Hepatic stellate cell (primary cell): Measurements from ENCODE around the gene UBE2V1.
A peak's percentile ranks its signal among the peaks of the same experiment; 100 is the strongest.
"Not testable (repeated sequence)": the region's sequence is repeated elsewhere in the genome, so short reads cannot be mapped to it uniquely, and the experiment has no call there.

Source experiments
- DNase-seq: peaks from one replicate; pipeline ENCODE4 v3.0.0; 2011; ENCODE audit warnings: low spot score

Gene UBE2V1

DNA sequence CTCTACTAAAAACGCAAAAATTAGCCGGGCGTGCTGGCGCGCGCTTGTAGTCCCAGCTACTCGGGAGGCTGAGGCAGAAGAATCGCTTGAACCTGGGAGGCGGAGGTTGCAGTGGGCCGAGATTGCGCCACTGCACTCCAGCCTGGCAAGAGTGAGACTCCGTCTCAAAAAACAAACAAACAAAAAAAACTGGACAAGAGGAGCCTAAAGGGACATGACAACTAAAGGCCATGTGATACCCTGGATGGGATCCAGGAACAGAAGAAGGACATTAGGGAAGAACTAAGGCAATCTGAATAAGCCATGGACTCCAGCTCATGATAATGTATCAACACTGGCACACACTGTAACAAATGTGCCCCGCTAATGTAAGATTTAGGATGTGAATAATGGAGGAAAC, 24.8 kb upstream of the UBE2V1 start:
- DNase-seq = not testable (repeated sequence)

DNA sequence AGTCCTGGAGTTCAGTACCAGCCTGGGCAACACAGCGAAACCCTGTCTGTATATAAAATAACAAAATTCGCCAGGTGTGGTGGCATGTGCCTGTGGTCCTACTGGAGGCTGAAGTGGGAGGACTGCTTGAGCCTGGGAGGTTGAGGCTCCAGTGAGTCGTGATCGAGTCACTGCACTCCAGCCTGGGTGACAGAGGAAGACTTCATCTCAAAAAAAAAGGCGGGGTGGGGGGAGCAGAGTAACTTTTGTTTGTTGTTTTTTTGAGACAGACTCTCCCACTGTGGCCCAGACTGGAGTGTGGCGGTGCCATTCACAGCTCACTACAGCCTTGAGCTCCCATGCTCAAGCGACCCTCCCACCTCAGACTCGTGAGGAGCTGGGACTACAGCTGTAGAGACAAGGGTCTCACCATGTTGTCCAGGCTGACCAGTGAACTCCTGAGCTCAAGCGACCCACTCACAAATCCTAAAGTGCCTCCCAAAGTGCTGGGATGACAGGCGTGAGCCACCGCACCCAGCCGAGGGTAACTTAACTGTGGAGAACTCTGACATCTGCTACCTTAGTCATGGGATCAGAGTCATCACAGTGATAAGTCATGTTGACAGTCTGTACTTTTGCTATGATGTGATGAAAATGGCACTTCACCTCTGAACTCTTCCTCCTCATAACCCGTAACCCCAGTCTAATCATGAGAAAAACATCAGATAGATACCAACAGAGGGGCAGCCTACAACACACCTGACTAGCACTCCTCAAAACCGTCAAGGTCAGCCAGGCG, 24.1 kb upstream of the UBE2V1 start:
- DNase-seq = peak; percentile 40

DNA sequence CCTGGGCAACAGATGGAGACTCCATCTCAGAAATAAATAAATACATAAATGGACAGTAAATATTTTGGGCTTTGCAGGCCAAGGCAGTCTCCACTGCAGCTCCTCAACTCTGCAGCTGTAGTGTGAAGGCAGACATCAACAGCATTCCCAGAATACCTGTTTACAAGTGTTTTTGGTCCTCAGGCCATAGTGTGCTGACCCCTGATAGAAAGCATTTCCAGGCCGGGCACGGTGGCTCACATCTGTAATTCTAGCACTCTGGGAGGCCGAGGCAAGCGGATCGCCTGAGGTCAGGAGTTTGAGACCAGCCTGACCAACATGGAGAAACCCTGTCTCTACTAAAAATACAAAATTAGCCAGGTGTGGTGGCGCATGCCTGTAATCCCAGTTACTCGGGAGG, 22.2 kb upstream of the UBE2V1 start:
- not testable (repeated sequence) for DNase-seq

DNA sequence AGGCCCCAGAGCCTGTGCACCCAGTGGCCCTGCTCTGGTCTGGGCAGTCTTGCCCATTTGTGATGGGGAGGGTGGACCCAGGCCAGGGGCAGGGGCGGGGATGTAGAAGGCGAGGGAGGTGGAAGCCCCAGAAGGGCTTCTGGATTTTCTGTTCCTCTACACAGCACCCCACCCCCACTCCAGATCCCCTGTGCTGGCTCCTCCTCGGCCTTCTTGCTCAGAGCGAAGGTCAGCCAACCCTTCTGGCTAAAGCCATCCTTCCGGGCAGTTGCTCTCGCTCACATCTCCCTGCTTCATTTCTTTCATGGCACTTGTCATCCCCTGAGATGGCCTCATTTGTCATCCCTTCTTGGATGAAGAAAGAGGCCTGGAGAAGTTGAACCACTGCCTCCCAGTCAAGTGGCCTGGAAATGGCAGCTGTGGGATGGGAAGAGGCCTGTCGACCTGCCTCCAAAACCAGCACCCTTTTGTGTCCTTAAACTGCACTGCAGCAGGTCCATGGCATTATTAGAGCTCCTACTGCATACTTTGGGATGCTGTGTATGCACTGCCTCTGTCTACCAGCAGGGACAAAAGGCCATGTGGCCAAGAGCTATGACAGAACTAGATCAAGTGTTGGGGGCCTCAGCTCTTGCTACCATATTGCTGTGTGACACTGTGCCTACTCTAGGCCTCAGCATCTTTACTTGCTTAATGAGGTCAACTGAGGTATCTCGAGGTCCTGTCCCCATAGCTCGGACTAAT, 20.7 kb upstream of the UBE2V1 start:
- no peak for DNase-seq

DNA sequence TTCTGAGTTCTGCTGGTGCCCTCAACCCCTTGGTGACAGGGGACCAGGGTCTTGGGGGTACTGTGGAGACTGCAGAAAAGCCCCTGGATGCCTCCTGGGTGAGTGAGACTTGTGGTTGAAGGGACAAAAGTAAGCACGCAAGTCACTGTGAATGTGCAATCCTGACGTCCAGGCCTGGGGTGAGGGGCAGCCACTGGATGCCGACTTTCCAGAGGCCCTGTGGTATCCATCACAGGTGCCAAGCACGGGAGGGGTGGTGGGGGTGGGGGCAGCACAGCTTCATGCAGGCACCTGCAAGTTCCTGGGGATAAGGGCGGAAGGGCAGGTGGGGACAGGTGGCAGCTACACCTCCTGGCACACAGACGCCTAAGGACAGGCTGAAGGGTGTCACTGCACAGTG, 20.1 kb upstream of the UBE2V1 start:
- DNase-seq = no peak

DNA sequence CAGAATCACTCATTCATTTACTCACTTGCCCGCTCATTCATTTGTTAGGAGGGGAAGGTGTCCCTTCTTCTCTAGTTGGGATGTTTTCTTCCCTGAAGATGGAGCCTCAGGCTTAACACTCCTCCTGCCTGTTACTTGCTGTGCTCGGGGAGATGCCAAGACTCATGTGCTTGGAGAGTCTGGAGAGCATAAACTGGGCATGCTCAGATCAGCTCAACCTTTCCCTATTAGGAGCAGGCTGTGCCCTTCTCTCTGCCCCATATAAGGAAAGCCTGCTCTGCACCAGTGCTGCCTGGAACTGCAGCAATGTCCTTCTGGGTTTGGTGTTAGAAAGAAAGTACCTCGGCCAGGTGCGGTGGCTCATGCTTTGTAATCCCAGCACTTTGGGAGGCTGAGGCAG, 18.0 kb upstream of the UBE2V1 start:
- peak; percentile 74 for DNase-seq

DNA sequence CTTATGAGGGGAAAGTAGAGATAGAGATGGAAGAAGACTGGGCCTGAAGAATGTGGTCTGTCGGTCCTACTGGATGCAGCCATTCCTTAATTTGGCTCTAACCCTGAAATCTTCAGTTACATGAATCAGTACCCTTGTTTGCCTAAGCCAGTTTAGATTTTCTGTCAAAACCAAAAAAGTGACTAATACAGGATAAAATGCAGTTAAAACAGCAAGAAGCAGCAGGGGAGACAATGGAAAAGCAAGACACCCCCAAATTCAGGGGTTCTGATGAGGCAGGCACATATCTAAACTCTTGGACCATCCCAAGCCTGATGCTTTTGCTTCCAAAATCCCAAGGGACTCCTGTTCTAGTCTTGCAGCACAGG, 17.4 kb upstream of the UBE2V1 start:
- DNase-seq = peak; percentile 69

DNA sequence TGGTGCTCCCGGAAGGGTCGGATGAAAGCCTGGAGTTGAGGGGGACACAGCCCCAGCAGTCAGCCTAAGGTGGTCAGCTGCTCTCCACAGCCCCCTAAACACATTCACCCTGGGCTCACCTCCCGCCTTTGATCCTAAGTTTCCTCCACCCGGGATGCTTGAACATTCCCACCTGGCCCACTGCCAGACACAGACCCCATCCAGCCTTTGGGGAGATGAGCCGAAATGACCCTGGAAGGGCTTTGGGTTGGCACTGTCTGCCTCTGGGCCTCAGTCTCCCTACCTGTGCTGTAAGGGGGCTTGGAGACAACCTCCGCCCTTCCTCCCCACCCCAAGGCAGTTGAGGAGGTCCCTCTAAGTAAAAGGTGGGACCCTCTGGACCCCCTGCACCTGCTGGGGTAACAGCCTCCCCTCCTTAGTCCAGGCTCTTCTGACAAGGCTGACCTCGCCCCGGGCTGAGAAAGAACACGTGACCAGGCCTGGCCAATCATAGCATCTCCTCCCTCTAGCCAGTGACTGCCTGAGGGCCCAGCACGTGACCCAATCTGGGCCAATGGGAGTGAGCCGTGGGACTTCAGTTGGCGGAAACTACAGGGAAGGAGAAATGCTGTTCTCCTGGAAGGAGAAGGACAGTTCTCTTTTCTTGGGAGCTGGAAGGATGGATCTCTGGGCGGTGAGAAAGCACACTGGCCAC, 16.9 kb upstream of the UBE2V1 start:
- peak; percentile 79 for DNase-seq

DNA sequence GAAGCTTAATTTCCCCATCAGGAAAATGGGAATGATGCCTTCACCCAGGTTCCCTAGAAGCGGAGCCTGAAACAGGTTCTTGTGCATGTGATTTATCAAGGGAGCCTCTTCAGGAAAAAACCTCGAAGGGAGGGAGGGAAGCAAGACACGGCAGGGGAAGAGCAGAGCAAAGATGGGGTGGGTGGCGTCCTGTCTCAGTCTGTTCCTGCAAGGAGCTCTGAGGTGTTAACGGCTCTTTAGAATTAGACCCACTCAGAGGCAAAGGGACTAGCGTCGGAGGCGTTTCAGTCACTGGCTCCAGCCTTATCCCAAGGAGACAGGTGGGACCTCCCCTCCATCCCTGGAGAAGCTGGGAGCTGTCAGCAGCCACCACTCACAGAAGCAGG, 15.6 kb upstream of the UBE2V1 start:
- no peak for DNase-seq

DNA sequence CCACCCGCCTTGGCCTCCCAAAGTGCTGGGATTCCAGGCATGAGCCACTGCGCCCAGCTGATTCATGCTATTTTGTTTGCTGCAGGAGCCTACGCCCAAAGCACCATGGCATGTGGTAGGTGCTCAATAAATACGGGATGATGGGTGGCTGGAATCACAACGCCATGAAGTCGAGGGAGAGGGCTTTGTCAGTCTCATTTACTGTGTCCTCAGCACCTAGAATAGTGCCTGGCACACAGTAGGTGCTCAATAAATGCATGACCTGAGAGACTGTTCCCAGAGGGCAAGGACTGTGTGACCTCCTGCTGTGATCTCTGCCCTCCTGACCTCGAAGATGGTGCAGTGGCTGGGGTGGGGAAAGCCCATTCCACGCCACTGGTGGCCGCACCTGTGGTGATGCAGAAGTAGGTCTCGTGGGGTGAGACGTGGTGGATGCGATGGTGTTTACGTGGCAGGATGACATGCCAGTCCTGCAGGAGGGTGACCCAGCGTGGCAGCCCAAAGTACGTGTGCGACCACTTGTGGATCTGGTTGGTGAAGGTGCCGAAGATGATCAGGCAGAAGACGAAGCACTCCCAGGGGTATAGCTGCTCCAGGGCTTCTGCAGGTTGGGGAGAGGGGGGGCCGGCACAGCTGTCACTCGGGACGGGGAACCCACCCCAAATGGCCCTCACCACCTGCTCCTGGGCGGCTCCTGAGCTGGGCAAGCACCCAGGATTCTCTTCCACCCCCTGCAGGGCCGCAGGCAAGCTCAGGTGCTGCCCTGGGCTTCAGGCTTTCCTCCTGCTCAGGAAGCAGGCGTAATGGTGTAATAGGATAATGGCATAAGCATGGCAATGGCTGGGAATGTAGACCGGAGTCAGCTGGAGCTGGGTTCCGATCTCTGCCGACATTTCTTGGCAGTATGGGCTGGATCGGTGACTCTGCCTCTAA, 14.9 kb upstream of the UBE2V1 start:
- no peak for DNase-seq

DNA sequence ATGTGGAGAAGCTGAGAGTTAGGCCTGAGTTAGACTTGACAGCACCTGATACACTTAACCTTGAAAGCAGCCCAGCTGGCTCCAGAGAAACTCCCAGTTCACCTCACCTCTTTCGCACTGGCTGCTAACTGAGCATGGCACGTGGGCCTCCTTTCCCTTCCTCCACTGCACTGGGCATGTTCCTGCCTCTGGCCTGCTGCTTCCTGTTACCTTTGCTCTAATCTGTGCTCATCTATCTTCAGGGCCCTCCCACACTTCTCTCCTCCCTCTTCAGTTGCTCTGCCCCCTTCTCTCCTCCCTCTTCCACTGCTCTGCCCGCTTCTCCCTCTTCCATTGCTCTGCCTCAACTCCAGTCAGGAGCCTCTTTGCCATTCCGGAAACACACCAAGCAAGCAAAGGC, 13.7 kb upstream of the UBE2V1 start:
- DNase-seq = no peak

DNA sequence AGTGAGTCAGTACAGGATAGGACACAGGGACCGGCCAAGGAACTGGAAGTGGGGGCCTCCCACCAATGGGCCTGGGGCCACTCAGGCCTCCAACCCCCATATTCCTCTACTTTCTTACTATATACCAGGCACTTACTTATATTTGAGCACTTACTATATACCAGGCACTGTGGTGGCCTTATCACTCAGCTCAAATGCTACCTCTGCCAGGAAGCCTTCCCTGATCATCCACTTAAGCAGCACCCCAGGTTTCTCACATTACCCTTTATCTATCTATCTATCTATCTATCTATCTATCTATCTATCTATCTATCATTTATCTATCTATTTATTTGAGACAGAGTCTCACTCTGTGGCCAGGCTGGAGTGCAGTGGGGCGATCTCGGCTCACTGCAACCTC, 12.3 kb upstream of the UBE2V1 start:
- DNase-seq = no peak

DNA sequence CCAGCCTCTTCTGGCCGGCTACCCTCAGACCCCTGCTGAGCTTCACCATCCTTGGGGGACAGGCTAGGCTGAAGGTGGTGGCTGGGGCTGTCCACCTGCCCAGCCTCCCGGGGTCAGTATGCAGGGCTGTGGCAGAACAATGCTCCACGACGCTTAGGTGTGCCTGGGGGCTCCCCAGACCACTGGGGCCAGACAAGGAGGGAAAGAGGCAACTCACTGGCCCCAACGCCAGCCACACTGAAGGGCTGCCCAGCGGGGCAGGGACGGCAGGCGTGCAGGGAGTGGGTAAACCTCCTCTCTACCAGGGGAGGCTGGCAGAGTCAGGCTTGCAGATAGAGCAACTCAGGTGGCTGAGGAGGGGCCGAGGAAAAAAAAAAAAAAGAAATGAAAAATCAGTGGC, 11.5 kb upstream of the UBE2V1 start:
- no peak for DNase-seq

DNA sequence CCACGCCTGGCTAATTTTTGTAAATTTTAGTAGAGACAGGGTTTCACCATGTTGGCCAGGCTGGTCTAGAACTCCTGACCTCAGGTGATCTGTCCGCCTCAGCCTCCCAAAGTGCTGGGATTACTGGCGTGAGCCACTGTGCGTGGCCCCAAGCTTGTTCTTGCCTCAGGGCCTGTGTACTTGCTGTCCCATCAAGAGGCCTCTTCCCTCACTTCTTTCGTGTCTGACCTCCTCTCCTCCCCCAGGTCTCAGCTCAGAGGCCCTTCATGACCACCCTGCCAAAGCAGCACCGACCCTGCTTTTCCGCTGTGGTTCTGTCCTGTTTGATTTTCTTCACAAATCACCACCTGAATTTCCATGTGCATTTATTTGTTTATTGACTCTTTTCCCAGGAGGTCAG, 10.5 kb upstream of the UBE2V1 start:
- DNase-seq = no peak

DNA sequence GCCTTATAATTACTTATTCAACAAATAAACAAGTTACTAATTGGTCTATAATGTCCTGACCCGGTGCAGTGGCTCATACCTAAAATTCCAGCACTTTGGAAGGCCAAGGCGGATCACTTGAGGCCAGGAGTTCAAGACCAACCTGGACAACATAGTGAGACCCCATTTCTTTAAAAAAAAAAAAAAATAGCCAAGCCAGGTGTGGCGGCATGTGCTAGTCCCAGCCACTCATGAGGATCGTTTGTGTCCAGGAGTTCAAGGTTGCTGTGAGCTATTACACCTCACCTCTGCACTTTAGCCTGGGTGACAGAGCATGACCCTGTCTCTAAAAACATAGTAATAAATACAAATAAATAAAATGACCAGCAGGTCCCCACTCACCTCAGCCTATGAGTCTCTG, 9.8 kb upstream of the UBE2V1 start:
- DNase-seq = no peak

DNA sequence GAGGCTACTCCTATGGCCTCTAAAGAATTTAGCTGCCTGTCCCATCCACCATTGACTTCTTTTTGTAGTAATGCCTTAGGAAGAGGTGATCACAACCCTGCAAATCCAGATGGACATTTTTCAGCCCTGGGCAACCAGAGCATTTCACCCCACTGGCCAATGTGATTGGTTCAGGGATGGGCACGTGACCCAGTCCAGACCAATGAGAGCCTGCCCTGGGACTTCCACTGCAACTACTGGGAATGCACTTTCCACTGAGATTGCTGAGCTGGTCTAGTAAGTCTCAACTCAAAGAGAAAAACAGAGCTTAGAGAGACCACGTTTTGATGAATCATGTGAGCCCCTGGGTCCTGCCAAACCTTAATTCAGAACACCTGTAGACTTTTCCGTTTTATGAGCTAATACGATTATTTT, 8.9 kb upstream of the UBE2V1 start:
- no peak for DNase-seq

DNA sequence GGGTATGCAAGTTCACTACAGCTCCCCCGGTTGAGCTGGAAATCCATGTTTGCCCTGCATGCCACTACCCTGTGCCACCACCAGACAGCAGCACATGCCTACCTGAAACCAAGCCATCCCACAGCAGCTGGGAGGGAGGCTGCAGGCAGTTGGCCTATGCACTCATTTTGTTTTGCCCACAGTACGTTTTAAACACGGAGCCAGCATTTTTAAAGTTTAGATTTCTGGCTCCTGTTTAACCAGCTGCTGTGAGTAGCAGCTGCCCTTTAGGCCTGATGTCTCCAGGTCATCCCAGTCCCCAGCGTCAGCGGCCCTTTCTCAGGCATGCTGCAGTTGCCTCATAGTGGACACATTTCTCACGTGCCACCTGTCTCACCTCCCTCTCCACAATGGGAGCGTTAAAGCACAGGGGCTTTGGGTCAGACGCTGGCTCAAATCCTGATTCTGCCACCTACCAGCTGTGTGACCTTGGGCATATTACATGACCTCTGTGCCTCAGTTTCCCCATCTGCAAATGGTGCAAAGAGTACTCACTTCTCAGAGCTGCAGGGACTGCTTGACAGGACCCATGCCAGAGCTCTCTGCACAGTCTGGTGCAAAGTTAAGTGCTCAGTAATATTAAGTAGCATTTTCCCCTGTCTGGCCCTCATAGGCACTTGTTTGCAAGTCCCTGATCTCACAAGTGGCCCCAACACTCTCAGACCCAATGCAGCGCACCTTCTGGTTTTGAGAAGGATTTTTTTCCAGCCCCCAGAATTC, 8.2 kb upstream of the UBE2V1 start:
- peak; percentile 76 for DNase-seq

DNA sequence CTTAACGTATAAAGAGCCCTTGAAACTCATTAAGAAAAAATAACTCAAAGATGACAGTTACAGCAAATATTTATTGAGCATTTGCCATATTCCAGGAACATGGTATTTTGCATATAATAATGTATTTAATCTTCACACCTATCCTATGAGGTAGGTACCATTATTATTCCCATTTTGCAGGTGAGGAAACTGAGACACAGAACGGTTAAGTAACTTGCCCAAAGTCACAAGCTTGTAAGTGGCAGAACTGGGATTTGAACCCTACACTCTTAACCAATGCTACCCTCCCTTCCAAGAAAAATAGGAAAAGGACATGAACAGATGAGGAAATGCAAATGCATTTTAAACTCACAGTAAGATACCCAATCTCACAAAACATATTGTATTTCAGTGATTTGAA, 5.3 kb upstream of the UBE2V1 start:
- no peak for DNase-seq

DNA sequence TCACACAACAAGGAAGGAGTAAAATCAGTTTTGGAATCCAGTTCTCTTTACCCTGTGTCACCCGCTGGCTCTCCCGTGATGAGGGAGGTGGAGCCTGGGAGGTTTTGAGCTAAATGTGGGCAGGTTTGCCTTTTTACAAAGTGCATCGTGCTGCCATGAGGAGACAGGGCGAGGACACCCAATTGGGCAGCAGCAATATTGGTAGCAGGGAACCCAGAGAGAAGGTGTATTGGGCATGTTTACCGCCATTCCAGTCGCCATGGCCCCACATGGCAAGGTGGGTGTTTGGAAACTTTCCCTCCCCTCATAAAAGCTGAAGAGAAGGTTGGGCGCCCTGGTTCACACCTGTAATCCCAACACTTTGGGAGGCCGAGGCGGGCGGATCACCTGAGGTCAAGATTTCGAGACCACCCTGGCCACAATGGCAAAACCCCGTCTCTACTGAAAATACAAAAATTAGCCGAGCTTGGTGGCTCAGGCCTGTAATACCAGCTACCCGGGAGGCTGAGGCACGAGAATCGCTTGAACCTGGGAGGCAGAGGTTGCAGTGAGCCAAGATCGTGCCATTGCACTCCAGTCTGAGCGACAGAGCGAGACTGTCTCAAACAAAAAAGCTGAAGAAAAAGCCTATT, 3.5 kb upstream of the UBE2V1 start:
- no peak for DNase-seq

DNA sequence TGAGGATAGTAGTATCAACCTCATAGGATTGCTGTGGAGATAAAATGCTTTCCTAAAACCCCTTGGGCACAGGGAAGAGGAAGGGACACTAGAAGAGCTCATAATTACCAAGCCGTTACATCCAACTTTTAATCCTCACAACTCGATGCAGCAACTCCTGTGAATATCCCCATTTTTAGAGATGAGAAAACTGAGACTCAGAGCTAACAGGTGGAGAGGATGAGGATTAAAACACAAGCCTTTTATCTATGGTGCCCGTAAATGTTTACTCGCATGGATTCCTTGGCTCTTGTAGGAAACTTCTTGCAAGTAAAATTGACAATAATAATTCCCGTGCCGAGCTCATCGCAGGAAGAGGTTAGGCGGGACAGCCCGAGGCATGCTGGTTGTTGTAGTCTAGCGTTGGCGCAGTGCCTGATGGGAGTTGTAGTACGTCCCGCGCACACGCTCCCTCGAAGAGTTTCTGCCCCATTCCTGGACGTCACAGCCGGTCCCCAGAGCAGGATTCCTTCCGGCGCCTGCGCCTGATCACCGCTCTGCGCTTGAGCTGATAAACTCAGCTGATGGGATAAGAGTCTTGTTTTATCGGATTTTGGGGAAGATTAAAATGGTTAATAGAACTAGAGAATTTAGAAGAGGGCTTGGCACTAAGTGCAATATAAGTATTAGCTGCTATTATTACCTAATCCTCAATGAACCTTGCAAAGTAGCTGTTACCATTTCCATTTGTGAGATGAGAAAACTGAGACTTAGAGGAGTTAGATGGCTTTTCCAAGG, 2.8 kb upstream of the UBE2V1 start:
- DNase-seq = peak; percentile 92
